ENCODE data around the gene SNX10.

GRCh38 chr7:26265499-26266075, 26.1 kb upstream of the SNX10 start:
- TF ChIP-seq, protein P1, sequence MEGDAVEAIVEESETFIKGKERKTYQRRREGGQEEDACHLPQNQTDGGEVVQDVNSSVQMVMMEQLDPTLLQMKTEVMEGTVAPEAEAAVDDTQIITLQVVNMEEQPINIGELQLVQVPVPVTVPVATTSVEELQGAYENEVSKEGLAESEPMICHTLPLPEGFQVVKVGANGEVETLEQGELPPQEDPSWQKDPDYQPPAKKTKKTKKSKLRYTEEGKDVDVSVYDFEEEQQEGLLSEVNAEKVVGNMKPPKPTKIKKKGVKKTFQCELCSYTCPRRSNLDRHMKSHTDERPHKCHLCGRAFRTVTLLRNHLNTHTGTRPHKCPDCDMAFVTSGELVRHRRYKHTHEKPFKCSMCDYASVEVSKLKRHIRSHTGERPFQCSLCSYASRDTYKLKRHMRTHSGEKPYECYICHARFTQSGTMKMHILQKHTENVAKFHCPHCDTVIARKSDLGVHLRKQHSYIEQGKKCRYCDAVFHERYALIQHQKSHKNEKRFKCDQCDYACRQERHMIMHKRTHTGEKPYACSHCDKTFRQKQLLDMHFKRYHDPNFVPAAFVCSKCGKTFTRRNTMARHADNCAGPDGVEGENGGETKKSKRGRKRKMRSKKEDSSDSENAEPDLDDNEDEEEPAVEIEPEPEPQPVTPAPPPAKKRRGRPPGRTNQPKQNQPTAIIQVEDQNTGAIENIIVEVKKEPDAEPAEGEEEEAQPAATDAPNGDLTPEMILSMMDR (IDR thresholded peaks at IDR 0.05), result no peak
- no peak for TF ChIP-seq POLR2A (IDR thresholded peaks at IDR 0.05)
